Heart right ventricle (tissue), 16 donors: ENCODE results near the gene GREB1. TPM values are rescaled to one million over a fixed set of nuclear protein-coding genes. Genes with fewer than 3 reads are reported as not detected.

ENCODE experiments used
- ATAC-seq, 8 donors: fragments of 200-7000 bp; cut with Tn5 transposase; one replicate each; pipeline ENCODE4 v1.9.1; 2020; ENCODE audit warnings: mild to moderate bottlenecking in 8 of 8, moderate library complexity in 8 of 8, moderate number of reproducible peaks in 1 of 8
- DNase-seq, 2 donors: peaks; one replicate each; pipeline ENCODE4 v3.0.0-alpha.2; 2020
- H3K27ac ChIP-seq, 10 donors: fragments of 200-600 bp; sonication (generic) in 2 of 10; one replicate each; pipeline versions ENCODE4 v1.5.0 to v1.8.0; 2020 to 2022; ENCODE audit warnings: mild to moderate bottlenecking in 3 of 10
- H3K27me3 ChIP-seq, 7 donors: fragments of 200-600 bp; one replicate each; pipeline ENCODE4 v1.8.0; 2021 to 2022; ENCODE audit warnings: mild to moderate bottlenecking in 2 of 7
- H3K36me3 ChIP-seq, 9 donors: fragments of 200-600 bp; sonication (generic) in 1 of 9; one replicate each; pipeline versions ENCODE4 v1.5.0 to v1.8.0; 2020 to 2022; ENCODE audit warnings: mild to moderate bottlenecking in 2 of 9
- H3K4me1 ChIP-seq, 9 donors: fragments of 200-600 bp; sonication (generic) in 1 of 9; one replicate each; pipeline versions ENCODE4 v1.5.0 to v1.8.0; 2020 to 2022; ENCODE audit warnings: mild to moderate bottlenecking in 4 of 9
- H3K4me3 ChIP-seq, 10 donors: fragments of 200-600 bp; sonication (generic) in 2 of 10; one replicate each; pipeline versions ENCODE4 v1.5.0 to v1.8.0; 2020 to 2022; ENCODE audit warnings: mild to moderate bottlenecking in 7 of 10, moderate library complexity in 2 of 10
- H3K9me3 ChIP-seq, 11 donors: fragments of 200-600 bp in 10 of 11; sonication (generic) in 2 of 11; one replicate each; pipeline versions ENCODE4 v1.5.0 to v1.8.0; 2013 to 2022; ENCODE audit warnings: mild to moderate bottlenecking in 2 of 11, control low read depth in 1 of 11, moderate library complexity in 1 of 11
- WGBS, 2 donors: extraction: QIAGEN DNeasy Blood & Tissue Kit; methylation state at CpG; one replicate each; pipeline ENCODE4 v1.1.7; 2013; ENCODE audit warnings: inconsistent platforms in 1 of 2; 5-methylcytosine and 5-hydroxymethylcytosine counted together
- intact Hi-C, 10 donors: fragments of 100-400 bp; cut with DNase I; formaldehyde crosslinking; loops; one replicate each; pipeline versions ENCODE4 v1.11.1 to v1.14.2; 2022
- polyA plus RNA-seq, 2 donors: library from polyadenylated mRNA; stranded (reverse); fragments of 200-250 nt; gene quantifications; one replicate each; pipeline ENCODE4 v1.2.3, GENCODE V29; 2013
- total RNA-seq, 10 donors: library from RNA; stranded (reverse); fragmentation: NEBNext Ultra II Directional in 3 of 10; extraction: Animal tissue kit (Norgen Biotek cat#: 25700) in 3 of 10; gene quantifications; one replicate each; pipeline versions ENCODE4 v1.2.1 to v1.2.4, GENCODE V29; 2021 to 2023
- TF ChIP-seq, protein P1 (sequence below), 9 donors: fragments of 200-600 bp; sonication (generic) in 2 of 9; IDR thresholded peaks; one replicate each; pipeline versions ENCODE4 v1.5.0 to v1.8.0; 2021 to 2022; ENCODE audit warnings: antibody characterized with exemption in 9 of 9, mild to moderate bottlenecking in 5 of 9, moderate library complexity in 1 of 9
- donor health status: Arrhythmogenic right ventricular cardiomyopathy.
- donor health status: ischemic (EF 13 %, LVEDD 7.1; RV severe dilation, severe dysfunction).
- donor health status: healthy with polysubstance abuse.
- donor health status: DM: no; HTN: yes; CAD: no.
- donor health status: DM: no; HTN: no; CAD: no.
- donor health status: ischemic (EF 25% LVEDD 6.9; RV normal size, moderate dysfunction).
- donor health status: ischemic (EF 25% LVEDD 5.7; RV mildly dilated, moderate dysfunction).
- donor health status: healthy.
- donor health status: DM: yes; HTN: yes; CAD: no.
- donor health status: Ischemic cardiomyopathy.
- donor health status: ischemic (EF 35%, LVEDD 5.7; RV mildly dilated, moderate dysfunction).
- donor health status: nonischemic (EF 11% LVEDD 7.7; RV severe dilation, severe dysfunction).
- donor health status: DM: yes; HTN: yes; CAD: no.
- donor health status: PGD.
- donor health status: ischemic (EF 29% LVEDD 5.4; RV normal size, mild dysfunction).
- donor health status: nonischemic (EF 23%, LVEDD 6.1; RV moderate dilation, normal function).

GREB1 gene
- total and polyA plus RNA-seq, 12 donors: 1.2 to 15.6 (median 7.8) TPM

DNA sequence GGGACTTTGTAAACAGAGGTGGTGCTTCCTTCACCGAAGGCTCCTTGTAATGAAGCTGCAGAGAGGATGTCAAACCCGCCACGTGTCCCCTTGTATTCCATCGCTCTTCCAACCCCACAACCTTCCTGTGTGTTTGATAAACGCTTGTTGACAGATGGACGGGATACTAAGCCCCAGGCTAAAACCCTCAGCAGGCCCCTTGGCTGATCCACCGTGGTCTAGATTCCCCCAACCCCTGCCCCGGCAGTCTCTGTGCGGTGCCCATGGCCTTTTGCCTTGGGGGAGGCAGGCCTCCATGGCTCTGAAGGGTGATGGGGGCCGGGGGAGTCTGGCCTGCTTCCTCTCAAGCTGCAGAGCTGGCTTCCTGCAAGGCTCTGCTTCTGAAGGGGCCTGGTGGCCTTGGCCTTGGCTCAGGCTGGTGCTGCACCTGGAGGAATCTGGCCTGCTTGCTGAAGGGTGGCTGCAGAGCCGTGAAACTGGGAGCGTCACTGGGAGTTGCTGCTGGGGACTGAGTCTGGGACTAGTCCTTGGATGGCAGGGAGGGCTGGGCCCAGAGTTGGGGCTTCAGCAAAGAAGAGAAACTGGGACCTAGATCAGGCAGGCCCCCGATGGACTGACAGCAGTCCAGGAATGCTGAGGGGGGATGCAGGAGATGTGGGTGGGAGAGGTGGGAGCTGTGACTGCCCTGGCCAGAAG is 145.8 kb downstream of the GREB1 start:
- peaks cover 0 to 39% (median 20%) of the 10 kb centered on the region in 7 donors for H3K27me3 ChIP-seq
- no peak overlapping the region for H3K4me3 ChIP-seq
- H3K27ac ChIP-seq: no peak overlapping the region
- peaks cover 0 to 3% (median 0%) of the 10 kb centered on the region in 11 donors for H3K9me3 ChIP-seq
- WGBS, 2 donors: 72 to 76% methylated on average over 13 of the region's 13 CpGs
- H3K36me3 ChIP-seq: no peaks in the 10 kb centered on the region
- no peak for ATAC-seq
- intact Hi-C loops: loop anchor here in 4 of 10 donors (5.0 to 10.0 kb wide), 2 partner anchors 197 to 205 kb away; no protein-coding TSS in a partner anchor
- DNase-seq: no peak
- TF ChIP-seq, protein P1, sequence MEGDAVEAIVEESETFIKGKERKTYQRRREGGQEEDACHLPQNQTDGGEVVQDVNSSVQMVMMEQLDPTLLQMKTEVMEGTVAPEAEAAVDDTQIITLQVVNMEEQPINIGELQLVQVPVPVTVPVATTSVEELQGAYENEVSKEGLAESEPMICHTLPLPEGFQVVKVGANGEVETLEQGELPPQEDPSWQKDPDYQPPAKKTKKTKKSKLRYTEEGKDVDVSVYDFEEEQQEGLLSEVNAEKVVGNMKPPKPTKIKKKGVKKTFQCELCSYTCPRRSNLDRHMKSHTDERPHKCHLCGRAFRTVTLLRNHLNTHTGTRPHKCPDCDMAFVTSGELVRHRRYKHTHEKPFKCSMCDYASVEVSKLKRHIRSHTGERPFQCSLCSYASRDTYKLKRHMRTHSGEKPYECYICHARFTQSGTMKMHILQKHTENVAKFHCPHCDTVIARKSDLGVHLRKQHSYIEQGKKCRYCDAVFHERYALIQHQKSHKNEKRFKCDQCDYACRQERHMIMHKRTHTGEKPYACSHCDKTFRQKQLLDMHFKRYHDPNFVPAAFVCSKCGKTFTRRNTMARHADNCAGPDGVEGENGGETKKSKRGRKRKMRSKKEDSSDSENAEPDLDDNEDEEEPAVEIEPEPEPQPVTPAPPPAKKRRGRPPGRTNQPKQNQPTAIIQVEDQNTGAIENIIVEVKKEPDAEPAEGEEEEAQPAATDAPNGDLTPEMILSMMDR (IDR thresholded peaks at IDR 0.05): no peak
- peaks cover 0 to 14% (median 0%) of the 10 kb centered on the region in 9 donors for H3K4me1 ChIP-seq

DNA sequence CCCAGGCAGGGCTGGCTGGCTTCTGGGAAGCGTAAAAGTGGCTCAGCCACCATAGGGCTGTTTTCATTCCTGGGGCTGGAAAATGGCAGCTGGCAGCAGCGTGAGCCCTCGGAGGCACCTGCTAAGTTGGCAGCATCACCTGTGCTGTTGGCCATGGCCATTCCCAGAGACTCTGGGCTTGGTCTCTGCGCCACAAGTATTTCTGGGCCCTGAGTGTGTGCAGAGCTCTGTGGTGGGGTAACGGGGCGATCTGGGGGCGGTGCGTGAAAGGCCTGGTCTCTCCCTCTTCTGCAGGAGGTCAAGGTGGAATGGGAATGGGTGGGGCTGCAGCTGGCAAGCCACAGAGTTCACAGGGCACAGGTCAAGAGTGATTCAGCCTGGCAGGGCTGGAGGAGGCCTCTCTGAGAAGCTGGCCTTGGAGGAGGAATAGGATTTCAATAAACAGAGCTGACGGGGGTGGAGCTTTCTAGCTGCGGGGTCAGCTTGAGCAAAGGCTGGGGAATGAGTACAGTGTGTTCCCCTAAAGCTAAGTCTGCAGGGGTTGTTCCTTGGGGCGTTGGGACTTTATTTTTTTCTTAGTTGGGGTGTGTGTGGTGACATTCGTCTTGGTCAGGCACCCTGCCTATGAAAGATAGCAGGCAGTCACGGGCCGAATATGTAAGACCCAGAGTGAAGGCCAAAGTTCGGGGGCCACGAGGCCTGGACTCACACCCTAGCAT is 146.5 kb downstream of the GREB1 start:
- ATAC-seq (no peak), DNase-seq (no peak)
- intact Hi-C loops: loop anchor here in 4 of 10 donors (5.0 to 10.0 kb wide), 2 partner anchors 198 to 206 kb away; no protein-coding TSS in a partner anchor
- 84 to 89% methylated on average over 16 of the region's 16 CpGs for WGBS, 2 donors
- Histone ChIP-seq H3K27me3 (peaks cover 0 to 32% (median 21%) of the 10 kb centered on the region in 7 donors), H3K27ac (no peak overlapping the region), H3K9me3 (peaks cover 0 to 3% (median 0%) of the 10 kb centered on the region in 11 donors), H3K4me3 (no peak overlapping the region), H3K36me3 (no peaks in the 10 kb centered on the region), H3K4me1 (peaks cover 0 to 14% (median 0%) of the 10 kb centered on the region in 9 donors)
- TF ChIP-seq, protein P1 (IDR thresholded peaks at IDR 0.05): no peak

DNA sequence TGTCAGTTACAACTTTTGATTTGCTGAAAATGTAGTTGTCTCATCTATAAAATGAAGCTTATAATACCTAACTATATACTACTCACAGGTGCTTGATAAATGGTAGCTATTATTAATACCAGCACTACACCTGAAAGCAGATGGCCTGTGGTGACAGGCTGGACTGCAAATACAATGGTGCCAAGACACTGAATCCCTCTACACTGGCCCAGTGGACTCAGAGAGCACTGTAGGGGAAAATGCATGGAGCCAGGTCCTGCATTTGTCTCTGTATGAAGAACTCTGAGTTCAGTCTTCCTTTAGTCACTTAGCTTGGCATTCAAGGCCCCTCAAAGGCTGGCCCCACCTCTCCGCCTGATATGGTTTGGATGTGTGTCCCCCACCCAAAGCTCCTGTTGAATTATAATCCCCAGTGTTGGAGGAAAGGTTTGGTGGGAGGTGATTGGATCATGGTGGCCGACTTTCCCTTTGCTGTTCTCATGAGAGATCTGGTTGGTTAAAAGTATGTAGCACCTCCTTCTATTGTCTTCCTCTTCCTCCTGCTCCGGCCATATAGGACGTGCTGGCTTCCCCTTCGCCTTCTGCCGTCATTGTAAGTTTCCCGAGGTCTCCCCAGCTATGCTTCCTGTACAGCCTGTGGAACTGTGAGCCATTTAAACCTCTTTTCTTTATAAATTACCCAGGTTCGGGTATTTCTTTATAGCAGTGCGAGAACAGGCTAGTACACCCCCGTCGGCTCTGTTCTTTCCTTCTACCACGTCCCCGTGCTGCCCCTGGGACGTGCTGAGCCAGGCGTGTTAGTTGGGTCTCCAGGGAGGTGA is 147.3 kb downstream of the GREB1 start:
- no peak for DNase-seq
- H3K9me3 ChIP-seq: no peaks in the 10 kb centered on the region
- peaks cover 0 to 32% (median 22%) of the 10 kb centered on the region in 7 donors for H3K27me3 ChIP-seq
- ATAC-seq: no peak
- H3K4me3 ChIP-seq: no peak overlapping the region
- H3K4me1 ChIP-seq: peaks cover 0 to 14% (median 0%) of the 10 kb centered on the region in 9 donors
- 76 to 81% methylated on average over 15 of the region's 15 CpGs for WGBS, 2 donors
- H3K27ac ChIP-seq: no peak overlapping the region
- intact Hi-C loops: loop anchor here in 4 of 10 donors (5.0 to 10.0 kb wide), 2 partner anchors 199 to 206 kb away; no protein-coding TSS in a partner anchor
- H3K36me3 ChIP-seq: no peaks in the 10 kb centered on the region
- TF ChIP-seq, protein P1 (IDR thresholded peaks at IDR 0.05): no peak
